ENCODE results near the gene SMAD6. TPM values are rescaled to one million over a fixed set of nuclear protein-coding genes. Genes with fewer than 3 reads are reported as not detected.

Gene SMAD6
- total RNA-seq, 1 experiment from 2014 or later: 6.6 TPM

GRCh38 chr15:66691727-66692126, 10.3 kb upstream of the SMAD6 start:
- Histone ChIP-seq H3K27me3 (ENCODE audit: insufficient read depth, low read length) (no peaks in the 10 kb centered on the region), H3K27ac (ENCODE audit: low read depth, low read length) (no peak overlapping the region), H3K79me2 (ENCODE audit: insufficient read depth, low read length) (no peaks in the 10 kb centered on the region), H3K9ac (ENCODE audit: low read length) (no peak overlapping the region), H3K4me1 (ENCODE audit: control insufficient read depth in 1 of 2, insufficient read depth in 2 of 2, low read length in 2 of 2) (peaks cover 0 to 6% of the 10 kb centered on the region in 2 experiments; a peak in 2 of 4 replicates), H3K9me3 (ENCODE audit: control insufficient read depth in 1 of 2, insufficient read depth in 1 of 2, low read depth in 1 of 2, low read length in 2 of 2) (no peaks in the 10 kb centered on the region), H3K9me2 (ENCODE audit: insufficient read depth) (no peaks in the 10 kb centered on the region), H3K4me2 (ENCODE audit: low read length) (no peak overlapping the region), H3K4me3 (replicated peaks in 1 of 2; ENCODE audit: low read depth in 1 of 2, low read length in 2 of 2) (no peak overlapping the region), H4K20me1 (ENCODE audit: insufficient read depth) (no peaks in the 10 kb centered on the region), H2AFZ (ENCODE audit: low read depth, low read length, poor library complexity, severe bottlenecking) (no peak overlapping the region), H3K36me3 (ENCODE audit: control insufficient read depth in 1 of 2, insufficient read depth in 2 of 2, low read length in 2 of 2) (no peaks in the 10 kb centered on the region)
- ChIA-PET RAD21 (ENCODE audit: low non-redundant PET in 1 of 2, low total read pairs in 2 of 2, uncharacterized antibody in 2 of 2, unreplicated experiment in 2 of 2) (interaction anchor here in 1 of 2 experiments (0.5 kb wide), 1 partner anchor 18 kb away, joined by 4 read pairs; no protein-coding TSS in a partner anchor), CTCF (no interaction called here), POLR2A (no interaction called here)
- intact Hi-C loops (cut with micrococcal nuclease): no loop called here
- ATAC-seq (no peak), DNase-seq (ENCODE audit: low read depth, low spot score) (no peak)
- no TSS peak for BruUV-seq (replicated peaks)
- TF ChIP-seq ZFX (IDR thresholded peaks at IDR 0.05) (no peak), ZBTB33 (IDR thresholded peaks at IDR 0.05; ENCODE audit: extremely low read depth, insufficient replicate concordance, low read length) (no peak), ELF1 (IDR thresholded peaks at IDR 0.05; ENCODE audit: borderline replicate concordance, low read depth) (no peak)

- ChIA-PET POLR2A (no interaction called here), CTCF (no interaction called here), RAD21 (ENCODE audit: low non-redundant PET in 1 of 2, low total read pairs in 2 of 2, uncharacterized antibody in 2 of 2, unreplicated experiment in 2 of 2) (interaction anchor here in 1 of 2 experiments (0.5 kb wide), 1 partner anchor 19 kb away, joined by 4 read pairs; no protein-coding TSS in a partner anchor)
- Histone ChIP-seq H3K9ac (ENCODE audit: low read length) (no peak overlapping the region), H3K27me3 (ENCODE audit: insufficient read depth, low read length) (no peaks in the 10 kb centered on the region), H3K27ac (ENCODE audit: low read depth, low read length) (no peak overlapping the region), H3K9me2 (ENCODE audit: insufficient read depth) (no peaks in the 10 kb centered on the region), H3K79me2 (ENCODE audit: insufficient read depth, low read length) (no peaks in the 10 kb centered on the region), H4K20me1 (ENCODE audit: insufficient read depth) (no peaks in the 10 kb centered on the region), H2AFZ (ENCODE audit: low read depth, low read length, poor library complexity, severe bottlenecking) (no peak overlapping the region), H3K36me3 (ENCODE audit: control insufficient read depth in 1 of 2, insufficient read depth in 2 of 2, low read length in 2 of 2) (no peaks in the 10 kb centered on the region), H3K4me2 (ENCODE audit: low read length) (no peak overlapping the region), H3K4me3 (replicated peaks in 1 of 2; ENCODE audit: low read depth in 1 of 2, low read length in 2 of 2) (no peak overlapping the region), H3K4me1 (ENCODE audit: control insufficient read depth in 1 of 2, insufficient read depth in 2 of 2, low read length in 2 of 2) (peaks cover 0 to 6% of the 10 kb centered on the region in 2 experiments; a peak in 2 of 4 replicates), H3K9me3 (ENCODE audit: control insufficient read depth in 1 of 2, insufficient read depth in 1 of 2, low read depth in 1 of 2, low read length in 2 of 2) (no peaks in the 10 kb centered on the region)
- ATAC-seq: no peak
- DNase-seq (ENCODE audit: low read depth, low spot score): no peak
- intact Hi-C loops (cut with micrococcal nuclease): no loop called here
- TF ChIP-seq EZH2phosphoT487 (IDR thresholded peaks at IDR 0.05; ENCODE audit: borderline replicate concordance) (no peak), ZBTB33 (IDR thresholded peaks at IDR 0.05; ENCODE audit: extremely low read depth, insufficient replicate concordance, low read length) (no peak)
- no TSS peak for BruUV-seq (replicated peaks)
Observed at GRCh38 chr15:66692391-66692790, 9.6 kb upstream of the SMAD6 start.

Data from HCT116 (cell line).